ENCODE data around the gene GPATCH8. TPM values are rescaled to one million over a fixed set of nuclear protein-coding genes. Genes with fewer than 3 reads are reported as not detected.

Gene GPATCH8
- total and polyA plus RNA-seq, 9 of the 15 experiments (the other 6 are each of a cell fraction or from before 2014, with no cell fraction given) = 10.6 to 29.6 (median 13.2) TPM

GRCh38 chr17:44424828-44425461 lies 78.3 kb downstream of the GPATCH8 start:
- H3K9ac ChIP-seq (ENCODE audit: insufficient read depth in 1 of 2, low read depth in 2 of 2, low read length in 2 of 2) = no peak overlapping the region
- TF ChIP-seq ATF3 (IDR thresholded peaks at IDR 0.05) (no peak), ATF3 (CRISPR knock-in tag; conservative IDR thresholded peaks at IDR 0.05) (no peak), BRD9 (IDR thresholded peaks at IDR 0.05; ENCODE audit: low read depth, partially characterized antibody) (no peak), ASH1L (IDR thresholded peaks at IDR 0.05; ENCODE audit: borderline replicate concordance, low read depth, partially characterized antibody) (no peak), E2F4 (CRISPR knock-in tag; IDR thresholded peaks at IDR 0.05; ENCODE audit: low read depth) (no peak), ILK (tag; IDR thresholded peaks at IDR 0.05; ENCODE audit: borderline replicate concordance, low read depth) (no peak), VEZF1 (CRISPR knock-in tag; IDR thresholded peaks at IDR 0.05) (no peak), ZNF561 (CRISPR knock-in tag; conservative IDR thresholded peaks at IDR 0.05) (no peak)
- no peak overlapping the region for H3K27ac ChIP-seq (ENCODE audit: extremely low read depth, low read depth, low read length)
- no peaks in the 10 kb centered on the region for H3K9me1 ChIP-seq (ENCODE audit: control insufficient read depth, insufficient read depth, low read length)
- POLR2A ChIA-PET = interaction anchor here (1.1 kb wide), 1 partner anchor 32 kb away, joined by 3 read pairs; no protein-coding TSS in a partner anchor
- peaks cover 37% of the 10 kb centered on the region; the same call in 2 of the 3 replicates for H3K36me3 ChIP-seq (ENCODE audit: control insufficient read depth, insufficient read depth, low read length)
- ATAC-seq = no peak
- H3K4me1 ChIP-seq (replicated peaks in 1 of 2; ENCODE audit: control insufficient read depth in 2 of 2, insufficient read depth in 2 of 2, low read length in 2 of 2) = 0 out of 5 replicates have a peak, but pooled peaks cover 0 to 3% of the 10 kb centered on the region in 2 experiments
- peak; percentile 65 for FAIRE-seq
- no TSS peak for BruUV-seq (replicated peaks)
- 36% methylated on average over 3 of the region's 3 CpGs for WGBS (ENCODE audit: insufficient coverage, low coverage, missing lambda C conversion rate)
- H3K27me3 ChIP-seq (ENCODE audit: control insufficient read depth in 2 of 2, insufficient read depth in 2 of 2, low read length in 2 of 2) = no peaks in the 10 kb centered on the region
- intact Hi-C loops (cut with micrococcal nuclease) (no loop called here), in situ Hi-C loops (cut with MboI) (no loop called here)
- H3K9me3 ChIP-seq (replicated peaks; ENCODE audit: control insufficient read depth, insufficient read depth, low read depth, low read length) = no peaks in the 10 kb centered on the region
- no peak for DNase-seq (ENCODE audit: extremely low read depth in 1 of 4, low spot score in 3 of 4)
- peaks cover 3% of the 10 kb centered on the region; the same call in 1 of the 2 replicates for H4K20me1 ChIP-seq (replicated peaks; ENCODE audit: control insufficient read depth, insufficient read depth, low read length)
- no peak overlapping the region for H3K4me3 ChIP-seq
- H3K79me2 ChIP-seq (ENCODE audit: control insufficient read depth, insufficient read depth, low read length) = no peaks in the 10 kb centered on the region
- H3K4me2 ChIP-seq (ENCODE audit: insufficient read depth, low read length) = no peak overlapping the region
- no peak overlapping the region for H2AFZ ChIP-seq (ENCODE audit: low read depth, low read length)
- CTCF ChIA-PET (ENCODE audit: low intra/inter-chr PET ratio) = no interaction called here

Measured in K562 (cell line).